ENCODE measurements around the gene PIM2. TPM values are rescaled to one million over a fixed set of nuclear protein-coding genes. Genes with fewer than 3 reads are reported as not detected.

Gene PIM2
- total and polyA plus RNA-seq, 8 donors, result 1.3 to 8.6 (median 2.9) TPM

DNA sequence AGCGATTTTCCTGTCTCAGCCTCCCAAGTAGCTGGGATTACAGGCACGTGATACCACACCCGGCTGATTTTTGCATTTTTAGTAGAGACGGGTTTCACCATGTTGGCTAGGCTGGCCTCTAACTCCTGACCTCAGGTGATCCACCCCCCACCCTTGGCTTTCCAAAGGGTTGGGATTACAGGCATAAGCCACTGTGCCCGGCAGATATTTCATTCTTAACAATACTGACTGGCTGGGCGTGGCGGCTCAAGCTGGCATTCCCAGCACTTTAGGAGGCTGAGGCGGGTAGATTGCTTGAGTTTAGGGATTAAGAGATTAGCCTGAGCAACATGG lies 19.8 kb downstream of the PIM2 start:
- DNase-seq, result no peak
- peak overlapping the region in 1 of 4 donors; percentile 57 for H3K4me3 ChIP-seq
- no peak for FAIRE-seq
- H3K27ac ChIP-seq, result no peak overlapping the region
- intact Hi-C loops (cut with DNase I), result no loop called here
- 66 to 73% methylated on average over 8 of the region's 8 CpGs for WGBS, 2 donors
- no peak for ATAC-seq
- no peaks in the 10 kb centered on the region for H3K9me3 ChIP-seq
- H3K27me3 ChIP-seq, result no peaks in the 10 kb centered on the region
- H3K36me3 ChIP-seq, result peaks cover 0 to 5% (median 0%) of the 10 kb centered on the region in 3 donors
- peaks cover 0 to 3% (median 0%) of the 10 kb centered on the region in 3 donors for H3K4me1 ChIP-seq
- no peak for TF ChIP-seq CTCF (IDR thresholded peaks at IDR 0.05)

- Histone ChIP-seq H3K36me3 (peaks cover 0 to 4% (median 0%) of the 10 kb centered on the region in 3 donors), H3K4me1 (peaks cover 0 to 3% (median 0%) of the 10 kb centered on the region in 3 donors), H3K27ac (peak within 1 kb of the TSS; percentile 83 to 91 (median 89)), H3K4me3 (peak within 1 kb of the TSS; percentile 40 to 57 (median 47)), H3K9me3 (no peaks in the 10 kb centered on the region), H3K27me3 (no peaks in the 10 kb centered on the region)
- intact Hi-C loops (cut with DNase I), result no loop called here
- DNase-seq (peak; percentile 88 to 92 (median 90)), ATAC-seq (peak; percentile 90 to 97 (median 94)), FAIRE-seq (peak; percentile 89)
- TF ChIP-seq CTCF (IDR thresholded peaks at IDR 0.05), result no peak
- WGBS, 2 donors, result 0 to 36% methylated on average over 48 to 49 of the region's 49 CpGs
Measured at GRCh38 chrX:48897625-48898306, 21.1 kb downstream of the PIM2 start, which contains the start of the genes PQBP1 and TIMM17B. TSS of gene PQBP1 (plus strand) at chrX:48897930. CDS start at chrX:48898510, 580 bp downstream. TSS of gene TIMM17B (minus strand) at chrX:48897768. CDS start at chrX:48897749, 19 bp downstream.

DNA sequence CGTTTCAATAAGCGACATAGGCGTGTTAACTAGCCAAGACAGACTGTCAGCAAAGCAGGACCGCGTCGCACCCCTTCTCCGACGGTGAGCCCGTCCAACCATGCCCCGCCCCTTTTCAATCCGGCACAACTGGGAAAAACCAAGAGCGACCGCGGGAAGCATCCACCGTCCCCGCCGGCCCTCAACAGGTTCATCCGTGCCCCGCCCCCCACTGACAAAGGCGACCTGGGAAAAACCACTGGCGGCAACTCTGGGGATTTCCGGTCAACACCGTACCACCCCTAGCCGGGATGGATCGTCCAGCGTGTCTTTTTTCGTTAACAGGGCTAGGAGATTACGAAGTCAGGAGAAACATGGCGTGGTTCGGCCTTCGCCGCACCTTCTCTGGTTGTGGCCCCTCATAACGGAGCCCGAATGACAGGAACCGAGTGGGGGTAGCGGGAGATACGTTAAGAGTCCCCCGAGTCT lies 21.6 kb downstream of the PIM2 start:
- Histone ChIP-seq H3K4me1 (peaks cover 0 to 3% (median 0%) of the 10 kb centered on the region in 3 donors), H3K9me3 (no peaks in the 10 kb centered on the region), H3K36me3 (no peaks in the 10 kb centered on the region), H3K27ac (peak overlapping the region; percentile 83 to 91 (median 89)), H3K4me3 (peak overlapping the region; percentile 40 to 57 (median 47)), H3K27me3 (no peaks in the 10 kb centered on the region)
- WGBS, 2 donors, result 1 to 28% methylated on average over 38 of the region's 38 CpGs
- no peak for TF ChIP-seq CTCF (IDR thresholded peaks at IDR 0.05)
- intact Hi-C loops (cut with DNase I), result no loop called here
- ATAC-seq, result peak; percentile 68 to 82 (median 71)
- DNase-seq, result peak; percentile 69 to 88 (median 80)
- no peak for FAIRE-seq

DNA sequence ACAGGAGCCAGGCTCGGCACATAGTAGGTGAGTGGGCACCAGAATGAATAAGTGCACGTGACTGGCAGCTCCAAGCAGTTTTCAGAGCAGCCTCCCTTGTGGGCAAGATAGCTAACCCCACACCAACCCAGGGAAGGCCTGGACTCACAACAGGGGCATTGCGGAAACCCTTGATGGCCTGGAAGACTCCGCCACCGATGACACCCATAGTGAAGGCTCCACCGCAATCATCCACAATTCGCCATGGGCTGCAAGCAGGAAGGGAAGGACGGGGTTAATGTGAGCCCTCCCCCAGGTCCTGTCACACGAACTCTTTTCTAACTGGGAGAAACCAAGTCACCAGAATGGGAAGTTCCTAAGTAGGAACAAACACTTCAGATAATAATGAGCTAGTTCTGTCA lies 22.2 kb downstream of the PIM2 start:
- 37 to 52% methylated on average over 9 of the region's 9 CpGs for WGBS, 2 donors
- H3K9me3 ChIP-seq, result no peaks in the 10 kb centered on the region
- DNase-seq (no peak), ATAC-seq (no peak), FAIRE-seq (no peak)
- peak overlapping the region in 3 of 4 donors; percentile 40 to 57 (median 51) for H3K4me3 ChIP-seq
- H3K4me1 ChIP-seq, result peaks cover 0 to 3% (median 0%) of the 10 kb centered on the region in 3 donors
- no peaks in the 10 kb centered on the region for H3K36me3 ChIP-seq
- H3K27ac ChIP-seq, result peak overlapping the region in 3 of 4 donors; percentile 88 to 91 (median 90)
- TF ChIP-seq CTCF (IDR thresholded peaks at IDR 0.05), result no peak
- no peaks in the 10 kb centered on the region for H3K27me3 ChIP-seq
- intact Hi-C loops (cut with DNase I), result no loop called here

GRCh38 chrX:48894891-48895290 lies 23.9 kb downstream of the PIM2 start:
- Histone ChIP-seq H3K4me3 (no peak overlapping the region), H3K27ac (no peak overlapping the region), H3K36me3 (no peaks in the 10 kb centered on the region), H3K9me3 (no peaks in the 10 kb centered on the region), H3K4me1 (peaks cover 0 to 3% (median 0%) of the 10 kb centered on the region in 3 donors), H3K27me3 (no peaks in the 10 kb centered on the region)
- TF ChIP-seq CTCF (IDR thresholded peaks at IDR 0.05), result no peak
- whole genome bisulfite sequencing, 2 donors, result 72 to 86% methylated on average over 6 of the region's 6 CpGs
- no peak for FAIRE-seq
- DNase-seq, result peak in 1 of 6 donors; percentile 8
- intact Hi-C loops (cut with DNase I), result no loop called here
- ATAC-seq, result no peak

All from pancreas (tissue), 10 donors.